H54 (cell line): ENCODE results near the gene VAV2.

Source experiments
- DNase-seq: peaks from one replicate; pipeline ENCODE4 v3.0.0; 2011; ENCODE audit warnings: low spot score, mixed read lengths; ENCODE audit not compliant: insufficient read length
- FAIRE-seq: peaks from 3 replicates; lab custom pipeline; 2011; peaks lifted over from hg19 to GRCh38; lab: Jason Lieb, UNC
- POLR2A ChIP-seq: IDR thresholded peaks from 2 replicates; pipeline ENCODE4 v1.6.1; 2011; ENCODE audit warnings: low read depth, mild to moderate bottlenecking, low read length

The VAV2 gene

DNA sequence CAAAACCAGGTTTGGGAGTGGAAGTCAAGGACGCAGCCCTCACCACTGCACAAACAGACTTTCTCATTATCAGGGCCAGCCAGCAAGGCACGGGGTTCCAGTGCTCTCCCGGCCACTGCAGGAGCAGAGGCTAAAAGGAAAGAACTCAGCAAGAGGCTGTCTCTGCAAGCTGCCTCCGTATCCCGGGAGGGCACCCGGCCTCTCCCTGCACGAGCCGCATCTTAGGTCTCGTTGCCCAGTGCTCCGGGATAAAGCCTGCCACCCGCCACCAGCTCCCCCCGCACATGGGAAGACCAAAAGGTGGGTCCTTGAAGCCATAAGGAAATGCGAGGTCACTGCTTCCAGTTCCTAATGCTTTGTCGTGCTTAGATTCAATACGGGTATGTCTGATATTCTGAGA, 136.8 kb downstream of the VAV2 start:
- TF ChIP-seq POLR2A, result no peak
- FAIRE-seq (no peak), DNase-seq (no peak)

DNA sequence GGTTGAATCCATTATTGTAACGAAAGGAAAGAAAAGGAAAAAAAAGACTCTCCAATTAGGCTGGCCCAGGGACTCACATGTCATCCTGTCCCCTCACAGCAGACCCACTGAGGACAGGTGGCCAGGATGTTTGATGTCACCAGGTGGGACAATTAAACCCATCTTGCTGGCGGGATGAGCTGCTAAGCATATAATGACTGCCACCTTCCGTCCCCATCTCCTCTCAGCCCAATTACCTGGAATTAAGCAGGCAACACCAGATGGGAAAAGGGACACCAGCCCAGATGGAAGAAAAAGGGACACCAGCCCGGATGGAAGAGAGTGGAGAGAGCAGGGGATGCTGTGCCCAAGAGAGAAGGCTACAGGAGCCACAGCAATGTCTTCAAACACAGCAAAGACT, 137.4 kb downstream of the VAV2 start:
- DNase-seq, result no peak

DNA sequence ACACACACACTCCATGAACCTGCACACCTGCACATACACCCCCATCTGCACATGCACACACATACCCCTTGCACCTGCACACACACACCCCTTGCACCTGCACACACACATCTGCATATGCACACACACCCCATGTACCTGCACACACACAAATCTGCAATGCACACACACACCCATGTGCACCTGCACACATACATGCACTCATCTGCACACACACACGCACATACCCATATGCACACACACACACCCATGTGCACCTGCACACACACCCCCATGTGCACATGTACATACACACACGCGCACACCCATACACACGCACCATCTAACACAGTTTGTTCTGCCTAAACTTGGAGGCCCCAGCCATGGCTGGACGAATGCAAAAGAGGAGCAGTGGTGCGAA, 138.1 kb downstream of the VAV2 start:
- DNase-seq (no peak), FAIRE-seq (no peak)
- TF ChIP-seq POLR2A, result no peak

More for the DNA sequence above, 137.4 kb downstream of the VAV2 start:
- no peak for TF ChIP-seq POLR2A
- no peak for FAIRE-seq

DNA sequence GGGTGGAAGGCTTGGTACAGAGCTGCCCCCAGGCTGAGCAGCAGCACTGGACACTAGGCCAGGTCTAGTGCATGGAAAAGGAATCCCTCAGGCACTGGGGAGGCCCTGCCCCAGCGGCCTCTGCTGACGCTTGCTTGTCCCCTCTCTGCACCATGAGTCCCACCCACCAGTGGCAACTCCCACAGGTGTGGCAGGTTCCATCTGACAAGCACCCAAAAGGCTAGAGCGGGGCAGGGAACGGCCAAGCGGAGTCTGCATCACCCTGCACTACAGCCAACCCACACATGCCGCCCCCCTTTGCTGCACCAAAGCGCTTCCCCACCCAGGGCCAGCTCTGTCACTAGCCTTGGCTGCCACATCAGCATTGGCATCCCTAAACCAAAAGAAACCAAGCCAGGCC, 138.8 kb downstream of the VAV2 start:
- FAIRE-seq (no peak), DNase-seq (no peak)
- no peak for TF ChIP-seq POLR2A

DNA sequence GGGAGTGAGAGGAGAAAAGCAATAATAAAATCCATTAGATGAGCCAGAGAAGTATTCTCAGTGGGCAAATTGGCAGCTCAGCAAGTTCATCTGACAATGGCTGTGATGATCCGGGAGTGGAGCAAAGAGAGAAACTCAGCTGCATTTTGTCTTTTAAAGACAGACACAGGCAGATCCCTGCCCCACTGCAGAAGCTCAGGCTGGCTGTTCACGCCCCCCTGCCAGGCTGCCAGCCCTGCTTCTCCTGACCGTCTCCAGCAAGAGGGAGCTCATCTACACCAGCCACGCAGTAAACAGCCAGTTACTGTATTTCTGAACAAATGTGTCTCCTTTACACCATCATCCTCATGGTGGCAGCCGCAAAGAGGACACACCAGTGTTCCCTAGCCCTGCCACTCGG, 139.7 kb downstream of the VAV2 start:
- no peak for FAIRE-seq
- TF ChIP-seq POLR2A, result no peak

DNA sequence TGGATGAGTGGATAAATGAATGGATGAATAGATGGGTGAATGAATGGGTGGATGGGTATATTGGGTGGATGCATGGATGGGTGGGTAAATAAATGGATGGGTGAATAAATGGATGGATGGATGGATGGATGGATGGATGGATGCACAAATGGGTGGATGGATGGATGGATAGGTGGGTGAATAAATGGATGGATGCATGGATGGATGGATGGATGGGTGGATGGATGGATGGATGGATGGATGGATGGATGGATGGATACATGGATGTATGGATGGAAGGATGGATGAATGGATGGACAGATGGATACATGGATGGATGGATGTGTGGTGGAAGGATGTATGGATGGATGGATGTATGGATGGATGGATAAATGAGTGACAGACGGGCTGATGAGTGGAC, 140.4 kb downstream of the VAV2 start:
- TF ChIP-seq POLR2A, result no peak
- no peak for DNase-seq
- FAIRE-seq, result no peak

More for the DNA sequence above, 139.7 kb downstream of the VAV2 start:
- DNase-seq, result no peak

DNA sequence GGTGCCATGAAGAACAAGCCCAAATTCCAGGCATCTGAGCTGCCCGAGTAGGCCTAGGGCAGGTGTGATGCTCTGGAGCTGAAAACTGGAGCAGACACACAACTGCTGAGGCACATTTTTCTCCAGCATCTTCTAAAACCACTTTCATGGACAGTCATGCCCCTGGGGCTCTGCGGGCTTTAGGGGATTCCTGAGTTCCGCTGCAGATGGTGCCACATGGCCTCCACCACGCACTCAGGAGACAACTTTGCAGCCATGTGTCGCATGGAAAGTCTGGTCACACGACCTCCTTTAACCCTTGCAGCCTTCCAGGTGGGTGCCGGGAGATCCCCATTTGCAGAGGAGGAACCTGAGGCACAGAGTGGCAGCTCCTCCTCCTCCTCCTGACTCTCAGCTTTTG, 141.2 kb downstream of the VAV2 start:
- DNase-seq (no peak), FAIRE-seq (no peak)
- TF ChIP-seq POLR2A, result no peak

DNA sequence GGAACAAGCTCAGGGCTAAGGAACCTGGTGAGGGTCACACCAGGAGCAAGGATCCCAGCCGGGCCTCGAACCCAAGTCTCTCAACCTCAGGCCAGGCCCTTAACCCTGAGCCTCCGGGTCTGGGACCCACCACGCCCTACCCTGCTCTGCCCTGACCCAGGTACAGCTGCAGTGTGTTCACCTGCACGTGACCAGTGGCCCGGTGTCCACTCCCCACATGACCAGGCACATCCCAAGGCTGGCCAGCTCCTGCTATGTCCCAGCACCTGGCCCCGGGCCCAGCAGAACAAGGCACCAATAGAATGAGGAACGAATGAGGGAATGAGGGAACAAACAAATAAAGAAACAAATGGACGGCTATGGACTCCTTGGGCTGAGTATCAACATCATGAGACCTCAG, 142.0 kb downstream of the VAV2 start:
- no peak for DNase-seq
- FAIRE-seq, result no peak
- TF ChIP-seq POLR2A, result no peak

DNA sequence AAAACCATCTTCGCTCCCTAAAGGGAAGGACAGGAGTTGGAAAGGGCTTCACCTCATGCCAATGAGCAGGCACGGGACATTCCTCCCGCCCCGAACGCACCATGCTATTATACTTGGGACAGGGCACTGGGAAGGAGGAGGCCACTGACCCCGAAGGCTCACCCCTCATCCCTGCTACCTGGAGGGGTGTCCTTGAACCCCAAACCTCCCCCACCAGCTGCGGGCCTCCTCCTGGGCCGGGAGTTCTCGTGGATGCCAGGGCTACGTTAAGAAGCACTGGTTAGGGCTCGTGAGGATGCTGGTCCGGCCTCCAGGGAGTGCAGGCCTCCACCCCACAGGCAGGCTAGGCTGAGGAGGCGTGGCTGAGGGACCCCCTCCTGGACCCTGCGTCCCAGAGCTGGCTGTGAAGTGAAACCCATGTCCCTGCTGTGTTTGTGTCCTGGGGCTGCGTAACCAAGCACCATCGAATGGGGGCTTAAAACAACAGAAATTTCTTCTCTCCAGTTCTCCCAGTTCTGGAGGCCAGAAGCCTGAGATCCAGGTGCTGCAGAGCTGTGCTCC, 142.9 kb downstream of the VAV2 start:
- no peak for TF ChIP-seq POLR2A
- DNase-seq (no peak), FAIRE-seq (no peak)

DNA sequence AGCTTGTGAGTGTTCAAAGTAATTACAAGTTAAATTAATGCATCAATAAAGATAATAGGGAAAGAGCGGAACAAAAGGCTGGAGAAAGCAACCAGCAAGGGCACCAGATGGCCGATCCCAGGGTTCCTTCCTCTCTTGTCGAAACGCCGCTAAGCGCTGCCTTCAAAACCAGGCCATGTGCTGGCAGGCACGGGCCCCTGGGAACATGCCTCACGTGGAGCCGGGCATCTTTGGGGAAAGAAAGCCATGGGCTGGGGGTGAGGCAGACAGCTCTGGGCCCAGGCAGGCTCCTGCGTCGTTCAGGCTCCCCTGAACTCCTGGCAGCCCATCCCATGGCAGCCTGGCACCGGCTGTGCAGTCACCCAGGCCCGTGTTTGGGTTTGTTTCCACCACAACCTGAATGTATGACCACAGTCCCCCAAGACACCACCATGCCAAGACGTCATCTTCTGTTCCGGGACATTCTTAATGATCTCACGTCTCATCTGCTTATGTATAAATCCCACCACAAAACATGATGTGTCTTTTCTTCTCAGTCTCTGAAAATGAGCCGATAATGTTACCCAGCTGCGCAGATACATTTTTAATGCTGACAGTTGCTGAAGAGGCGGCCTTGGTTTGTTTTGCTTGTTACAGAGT, 143.5 kb downstream of the VAV2 start:
- no peak for TF ChIP-seq POLR2A
- FAIRE-seq, result no peak
- DNase-seq, result no peak

DNA sequence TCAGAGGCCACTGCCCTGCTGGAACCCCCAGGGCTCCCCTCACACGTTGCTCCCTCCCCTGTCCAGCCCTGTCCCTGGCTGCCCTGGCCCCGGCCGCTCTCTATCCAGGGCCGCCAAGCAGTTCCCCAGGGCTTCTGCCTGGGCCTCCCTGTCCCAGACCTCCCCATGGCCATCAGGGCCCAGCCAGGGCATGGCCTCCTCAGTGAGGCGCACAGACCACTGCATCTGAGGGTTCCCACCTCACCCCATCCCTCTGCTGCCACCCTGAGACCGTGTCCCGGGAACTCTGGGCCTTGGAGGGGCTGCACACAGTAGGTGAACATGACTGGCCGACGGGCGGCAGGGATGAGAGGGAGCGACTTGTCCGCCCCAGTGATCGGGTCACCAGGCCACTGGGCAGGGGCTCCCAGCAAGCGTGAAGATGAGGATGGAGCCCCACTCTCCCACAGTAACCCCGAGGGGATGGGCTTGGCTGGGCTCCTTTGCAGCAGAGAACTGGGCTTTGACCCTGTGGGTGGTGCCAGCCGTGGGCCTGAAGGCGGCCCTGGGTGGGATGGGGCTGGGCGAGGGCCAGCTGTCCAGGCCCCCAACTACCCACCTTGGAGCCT, 145.5 kb downstream of the VAV2 start:
- TF ChIP-seq POLR2A, result no peak
- no peak for DNase-seq
- FAIRE-seq, result no peak

DNA sequence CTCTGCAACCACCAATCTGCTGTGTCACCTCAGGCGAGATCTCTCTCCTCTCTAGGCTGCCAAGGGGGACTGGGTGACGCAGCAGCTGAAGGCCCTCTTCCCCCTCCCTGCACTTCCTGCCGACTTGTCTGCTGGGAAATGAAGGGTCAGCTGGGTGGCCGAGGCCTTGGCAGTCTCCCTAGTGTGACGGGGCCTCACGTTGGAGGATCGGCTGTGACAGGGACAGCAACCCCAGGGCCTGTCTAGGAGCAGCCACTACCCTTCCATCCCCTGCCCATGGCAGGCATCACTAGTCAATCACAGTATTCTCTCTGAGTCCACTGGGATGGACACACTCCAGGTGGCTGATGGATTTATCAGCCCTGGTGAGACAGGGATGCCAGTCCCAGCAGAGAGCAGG, 146.7 kb downstream of the VAV2 start:
- DNase-seq (no peak), FAIRE-seq (no peak)
- no peak for TF ChIP-seq POLR2A

DNA sequence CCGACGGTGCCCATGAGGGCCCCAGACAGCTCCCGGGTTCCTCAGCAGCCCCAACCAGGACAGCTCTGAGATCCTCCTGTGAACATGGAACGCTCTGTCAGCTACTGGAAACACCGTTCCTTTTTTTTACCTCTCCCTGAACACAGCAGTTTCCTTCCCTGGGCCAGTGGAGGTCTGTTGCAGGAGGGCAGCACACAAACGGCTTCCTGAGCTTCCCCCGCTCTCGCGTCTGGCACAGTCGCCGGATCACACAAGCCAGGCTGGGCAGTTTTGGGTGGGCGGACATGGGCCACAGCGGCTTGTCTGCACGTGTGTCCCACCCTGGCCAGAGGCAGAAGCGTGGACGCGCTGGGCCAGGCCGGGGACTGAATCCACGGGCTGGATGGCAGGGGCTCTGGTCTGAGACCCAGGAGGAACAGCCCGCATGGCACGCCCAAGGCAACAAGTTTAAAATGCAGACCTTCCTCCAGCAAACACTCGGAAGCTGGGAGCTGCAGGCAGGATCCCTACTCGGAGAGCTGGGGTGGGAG, 147.2 kb downstream of the VAV2 start:
- FAIRE-seq (no peak), DNase-seq (no peak)
- TF ChIP-seq POLR2A, result no peak

DNA sequence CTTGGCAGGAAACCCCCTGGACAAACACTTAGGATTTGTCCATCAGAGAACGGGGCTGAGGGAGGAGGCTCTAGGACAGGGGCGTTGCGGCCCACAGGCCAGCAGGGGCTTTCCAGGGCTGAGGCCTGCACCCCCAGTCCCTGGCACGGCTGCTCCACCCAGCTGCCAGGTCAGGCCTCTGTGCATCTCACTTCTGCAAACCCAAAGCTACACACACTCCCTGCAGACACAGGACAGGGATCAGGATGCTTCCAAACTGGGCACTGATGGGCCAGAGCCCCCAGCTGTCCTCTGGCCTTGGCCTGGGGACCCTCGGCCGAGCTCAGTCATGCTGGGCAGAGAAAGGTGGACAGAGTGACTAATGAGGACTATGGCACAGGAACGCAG, 147.7 kb downstream of the VAV2 start:
- DNase-seq, result no peak
- no peak for FAIRE-seq
- no peak for TF ChIP-seq POLR2A
